22Rv1 (cell line): ENCODE measurements around the gene DGKG.

Source experiments
- CTCF ChIP-seq: fragments of 450-650 bp; IDR thresholded peaks from 2 replicates; pipeline ENCODE4 v1.5.1; 2017; ENCODE audit warnings: mild to moderate bottlenecking
- ZFX ChIP-seq: fragments of 450-650 bp; IDR thresholded peaks from 2 replicates; pipeline ENCODE4 v1.6.1; 2017; ENCODE audit warnings: antibody characterized with exemption, borderline replicate concordance

GRCh38 chr3:186208296-186208989 is 153.6 kb downstream of the DGKG start:
- no peak for TF ChIP-seq CTCF
- TF ChIP-seq ZFX, result no peak
